Measurements from ENCODE around the gene USP31. TPM values are rescaled to one million over a fixed set of nuclear protein-coding genes. Genes with fewer than 3 reads are reported as not detected.

USP31 gene
- total RNA-seq, 1 experiment from 2014 or later, result 16.1 TPM

DNA sequence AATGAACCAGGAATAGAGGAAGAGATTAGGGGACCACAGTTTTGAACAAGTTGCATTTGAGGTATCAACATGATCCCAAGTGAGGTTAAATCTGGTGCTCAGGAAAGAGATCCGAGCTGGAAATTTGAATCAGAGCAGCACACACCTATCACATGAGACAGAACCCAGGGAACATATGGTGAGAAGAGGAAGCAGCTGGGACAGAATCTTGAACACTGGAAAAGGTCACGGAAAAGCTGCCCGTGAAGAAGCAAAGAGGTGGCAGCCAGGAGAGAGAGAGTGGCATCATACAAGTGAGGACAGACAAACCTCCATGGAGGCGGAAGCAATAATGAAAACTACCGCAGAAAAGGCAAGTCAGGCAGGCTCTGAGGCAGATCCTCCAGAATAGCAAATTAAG is 36.1 kb downstream of the USP31 start:
- Histone ChIP-seq H3K79me1 (ENCODE audit: insufficient read depth, low read depth, low read length, poor library complexity, severe bottlenecking) (peaks cover 7% of the 10 kb centered on the region), H2AK5ac (ENCODE audit: insufficient read length, low read length) (no peak overlapping the region), H4K5ac (ENCODE audit: insufficient read length, low read depth, low read length) (no peak overlapping the region), H3K23me2 (ENCODE audit: insufficient read length, low read depth, low read length, poor library complexity, severe bottlenecking) (no peaks in the 10 kb centered on the region), H3K4ac (ENCODE audit: low read depth, low read length) (no peak overlapping the region), H3K56ac (ENCODE audit: insufficient read length, low read depth, low read length) (no peak overlapping the region), H2BK15ac (ENCODE audit: low read depth, low read length) (no peak overlapping the region), H4K91ac (ENCODE audit: insufficient read length, low read depth, low read length) (no peak overlapping the region), H3K18ac (ENCODE audit: insufficient read length, low read depth, low read length) (no peak overlapping the region), H4K8ac (replicated peaks; ENCODE audit: insufficient read length, low read depth, low read length) (no peak overlapping the region), H3K27me3 (ENCODE audit: insufficient read depth, low read length) (no peaks in the 10 kb centered on the region), H3K4me1 (ENCODE audit: insufficient read depth, low read length) (no peaks in the 10 kb centered on the region; the same call in 1 of the 2 replicates), H3K23ac (ENCODE audit: insufficient read length, low read depth, low read length) (no peak overlapping the region), H3K27ac (ENCODE audit: insufficient read length, low read depth, low read length) (no peak overlapping the region), H3K79me2 (ENCODE audit: insufficient read depth, low read length) (no peaks in the 10 kb centered on the region; the same call in 1 of the 2 replicates), H2BK20ac (ENCODE audit: low read depth, low read length, poor library complexity, severe bottlenecking) (no peak overlapping the region), H3K14ac (ENCODE audit: insufficient read depth, low read length) (no peak overlapping the region), H2BK5ac (ENCODE audit: insufficient read length, low read length) (no peak overlapping the region), H3K9me3 (ENCODE audit: control insufficient read depth, low read depth, low read length) (no peaks in the 10 kb centered on the region), H2AFZ (ENCODE audit: low read length) (no peak overlapping the region), H4K20me1 (ENCODE audit: control insufficient read depth, insufficient read depth, insufficient read length) (no peaks in the 10 kb centered on the region), H2BK120ac (ENCODE audit: low read depth, low read length, poor library complexity, severe bottlenecking) (no peak overlapping the region), H3K4me2 (ENCODE audit: insufficient read depth, insufficient read length, low read length) (no peak overlapping the region), H3T11ph (ENCODE audit: low read length) (no peak overlapping the region), H2BK12ac (ENCODE audit: insufficient read length, low read depth, low read length) (no peak overlapping the region), H3K9ac (ENCODE audit: extremely low read depth, insufficient read length, low read length) (no peak overlapping the region)
- Mint-ChIP-seq H3K4me3 (no peak overlapping the region), H3K4me1 (peaks cover 18 to 31% of the 10 kb centered on the region in 2 experiments), H3K9me3 (peaks cover 3% of the 10 kb centered on the region in 2 experiments; a peak in 3 of 5 replicates), H3K27ac (no peak overlapping the region), H3K27me3 (ENCODE audit: low read depth) (no peaks in the 10 kb centered on the region), H3K36me3 (ENCODE audit: insufficient read depth in 1 of 3, low read depth in 3 of 3) (peaks cover 0 to 16% (median 4%) of the 10 kb centered on the region in 3 experiments; a peak in 5 of 7 replicates)
- no CpG with 5 or more reads among the region's 5 CpGs for WGBS (ENCODE audit: extremely low coverage, insufficient read length, low lambda C conversion rate)
- no peak for DNase-seq
- TF ChIP-seq, protein P1, sequence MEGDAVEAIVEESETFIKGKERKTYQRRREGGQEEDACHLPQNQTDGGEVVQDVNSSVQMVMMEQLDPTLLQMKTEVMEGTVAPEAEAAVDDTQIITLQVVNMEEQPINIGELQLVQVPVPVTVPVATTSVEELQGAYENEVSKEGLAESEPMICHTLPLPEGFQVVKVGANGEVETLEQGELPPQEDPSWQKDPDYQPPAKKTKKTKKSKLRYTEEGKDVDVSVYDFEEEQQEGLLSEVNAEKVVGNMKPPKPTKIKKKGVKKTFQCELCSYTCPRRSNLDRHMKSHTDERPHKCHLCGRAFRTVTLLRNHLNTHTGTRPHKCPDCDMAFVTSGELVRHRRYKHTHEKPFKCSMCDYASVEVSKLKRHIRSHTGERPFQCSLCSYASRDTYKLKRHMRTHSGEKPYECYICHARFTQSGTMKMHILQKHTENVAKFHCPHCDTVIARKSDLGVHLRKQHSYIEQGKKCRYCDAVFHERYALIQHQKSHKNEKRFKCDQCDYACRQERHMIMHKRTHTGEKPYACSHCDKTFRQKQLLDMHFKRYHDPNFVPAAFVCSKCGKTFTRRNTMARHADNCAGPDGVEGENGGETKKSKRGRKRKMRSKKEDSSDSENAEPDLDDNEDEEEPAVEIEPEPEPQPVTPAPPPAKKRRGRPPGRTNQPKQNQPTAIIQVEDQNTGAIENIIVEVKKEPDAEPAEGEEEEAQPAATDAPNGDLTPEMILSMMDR (conservative IDR thresholded peaks at IDR 0.05), result no peak

Data from H9 (cell line).